PC-9 (cell line): Measurements from ENCODE around the gene PRICKLE2. TPM values are rescaled to one million over a fixed set of nuclear protein-coding genes. Genes with fewer than 3 reads are reported as not detected.

Experiments
- BruUV-seq: library from RNA; stranded (reverse); fragments of 400-500 nt; replicated peaks from 2 replicates; lab custom pipeline; 2021; lab: Mats Ljungman, UMichigan
- CTCF ChIA-PET: fragments of 300-600 bp; sonication (Branson Sonifier 250); formaldehyde crosslinking; loops from one replicate; lab custom pipeline; 2022; ENCODE audit warnings: antibody characterized with exemption; lab: Charles Lee
- POLR2A ChIA-PET: fragments of 300-600 bp; sonication (Branson Sonifier 250); formaldehyde crosslinking; loops from one replicate; lab custom pipeline; 2022; ENCODE audit warnings: antibody characterized with exemption; ENCODE audit not compliant: unreplicated experiment; lab: Charles Lee
- DNase-seq, 2 experiments: peaks; one replicate each; pipeline versions ENCODE4 v3.0.0 to v3.0.0-alpha.2; 2015 to 2022; ENCODE audit warnings: mixed read lengths in 1 of 2
- H2AFZ ChIP-seq: fragments of 200-600 bp; sonication (generic); 2 replicates; pipeline ENCODE4 v1.8.1; 2017; ENCODE audit warnings: antibody characterized with exemption
- H3F3A ChIP-seq: fragments of 200-600 bp; sonication (generic); 2 replicates; pipeline ENCODE4 v1.8.1; 2017; ENCODE audit warnings: antibody characterized with exemption, mild to moderate bottlenecking, low read depth; ENCODE audit not compliant: insufficient read depth
- H3K27ac ChIP-seq: fragments of 200-600 bp; sonication (generic); 2 replicates; pipeline ENCODE4 v1.6.1; 2016; ENCODE audit warnings: mixed run types
- H3K27me3 ChIP-seq: fragments of 200-600 bp; sonication (generic); 2 replicates; pipeline ENCODE4 v1.6.1; 2016; ENCODE audit warnings: low read depth, mixed run types; ENCODE audit not compliant: insufficient read depth
- H3K36me3 ChIP-seq: fragments of 200-600 bp; sonication (generic); 2 replicates; pipeline ENCODE4 v1.6.1; 2016; ENCODE audit warnings: low read depth, mixed run types
- H3K4me1 ChIP-seq: fragments of 200-600 bp; sonication (generic); replicated peaks from 2 replicates; pipeline ENCODE4 v1.6.1; 2016; ENCODE audit warnings: mixed run types; ENCODE audit not compliant: insufficient read depth
- H3K4me2 ChIP-seq: fragments of 200-600 bp; sonication (generic); 2 replicates; pipeline ENCODE4 v1.6.1; 2017; ENCODE audit warnings: mixed run types
- H3K4me3 ChIP-seq: fragments of 200-600 bp; sonication (generic); 2 replicates; pipeline ENCODE4 v1.6.1; 2016; ENCODE audit warnings: mixed run types
- H3K79me2 ChIP-seq: fragments of 200-600 bp; sonication (generic); 2 replicates; pipeline ENCODE4 v1.6.1; 2017; ENCODE audit warnings: low read depth, mixed run types
- H3K9me2 ChIP-seq: fragments of 200-600 bp; sonication (generic); 2 replicates; pipeline ENCODE4 v1.8.1; 2017; ENCODE audit warnings: mild to moderate bottlenecking; ENCODE audit not compliant: insufficient read depth
- H3K9me3 ChIP-seq: fragments of 200-600 bp; sonication (generic); 2 replicates; pipeline ENCODE4 v1.8.1; 2016; ENCODE audit warnings: low read depth; ENCODE audit not compliant: insufficient read depth
- H4K20me1 ChIP-seq: fragments of 200-600 bp; sonication (generic); 2 replicates; pipeline ENCODE4 v1.8.1; 2017; ENCODE audit not compliant: insufficient read depth
- CTCF ChIP-seq: fragments of 200-600 bp; sonication (generic); conservative IDR thresholded peaks from 2 replicates; pipeline ENCODE4 v1.6.1; 2017; ENCODE audit warnings: mixed run types, antibody characterized with exemption, mild to moderate bottlenecking, moderate library complexity
- EZH2 ChIP-seq: fragments of 200-600 bp; sonication (generic); IDR thresholded peaks from 2 replicates; pipeline ENCODE4 v1.8.0; 2017; ENCODE audit warnings: antibody characterized with exemption, low read depth
- intact Hi-C: fragments of 100-400 bp; cut with micrococcal nuclease; formaldehyde crosslinking; loops from one replicate; pipeline ENCODE4 v1.10.0; 2022; ENCODE audit not compliant: unreplicated experiment
- total RNA-seq: library from RNA; stranded (reverse); gene quantifications from 2 replicates; pipeline ENCODE4 v1.2.3, GENCODE V29; 2021

Gene PRICKLE2
- total RNA-seq, 1 experiment from 2014 or later: 7.9 TPM

GRCh38 chr3:64151342-64151871 is 73.9 kb downstream of the PRICKLE2 start:
- BruUV-seq: no TSS peak
- CTCF ChIA-PET: no interaction called here

GRCh38 chr3:64150623-64151207 is 74.6 kb downstream of the PRICKLE2 start:
- Histone ChIP-seq H3K9me3 (no peaks in the 10 kb centered on the region), H2AFZ (no peak overlapping the region), H3F3A (no peaks in the 10 kb centered on the region), H4K20me1 (no peaks in the 10 kb centered on the region), H3K9me2 (no peaks in the 10 kb centered on the region), H3K4me3 (no peak overlapping the region), H3K4me1 (no peaks in the 10 kb centered on the region), H3K27ac (no peak overlapping the region), H3K36me3 (no peaks in the 10 kb centered on the region), H3K79me2 (no peaks in the 10 kb centered on the region), H3K27me3 (no peaks in the 10 kb centered on the region), H3K4me2 (no peak overlapping the region)
- no TSS peak for BruUV-seq
- ChIA-PET CTCF (no interaction called here), POLR2A (no interaction called here)
- DNase-seq: peak in 1 of 2 experiments; percentile 32
- TF ChIP-seq EZH2 (no peak), CTCF (no peak)
- intact Hi-C loops: loop anchor here (10.0 kb wide), 1 partner anchor 64 kb away; no protein-coding TSS in a partner anchor

More at GRCh38 chr3:64151342-64151871, 73.9 kb downstream of the PRICKLE2 start:
- H2AFZ ChIP-seq: no peak overlapping the region
- H3K4me3 ChIP-seq: no peak overlapping the region
- no peaks in the 10 kb centered on the region for H3K9me2 ChIP-seq
- no peaks in the 10 kb centered on the region for H3K9me3 ChIP-seq
- TF ChIP-seq EZH2 (no peak), CTCF (no peak)
- no peaks in the 10 kb centered on the region for H3K79me2 ChIP-seq
- intact Hi-C loops: loop anchor here (10.0 kb wide), 1 partner anchor 63 kb away; no protein-coding TSS in a partner anchor
- no peaks in the 10 kb centered on the region for H3F3A ChIP-seq
- H3K27ac ChIP-seq: no peak overlapping the region
- H4K20me1 ChIP-seq: no peaks in the 10 kb centered on the region
- no peaks in the 10 kb centered on the region for H3K27me3 ChIP-seq
- no peak for DNase-seq
- POLR2A ChIA-PET: no interaction called here
- no peaks in the 10 kb centered on the region for H3K36me3 ChIP-seq
- no peak overlapping the region for H3K4me2 ChIP-seq
- peaks cover 1% of the 10 kb centered on the region; the same call in 1 of the 2 replicates for H3K4me1 ChIP-seq

GRCh38 chr3:64149886-64150285 is 75.4 kb downstream of the PRICKLE2 start:
- DNase-seq: no peak
- Histone ChIP-seq H3K9me2 (no peaks in the 10 kb centered on the region), H3K36me3 (no peaks in the 10 kb centered on the region), H2AFZ (no peak overlapping the region), H3K27ac (no peak overlapping the region), H3K27me3 (no peaks in the 10 kb centered on the region), H3K79me2 (no peaks in the 10 kb centered on the region), H3K9me3 (no peaks in the 10 kb centered on the region), H3K4me1 (no peaks in the 10 kb centered on the region), H4K20me1 (no peaks in the 10 kb centered on the region), H3K4me3 (no peak overlapping the region), H3F3A (no peaks in the 10 kb centered on the region), H3K4me2 (no peak overlapping the region)
- intact Hi-C loops: loop anchor here (10.0 kb wide), 1 partner anchor 65 kb away; no protein-coding TSS in a partner anchor
- BruUV-seq: no TSS peak
- TF ChIP-seq CTCF: no peak
- TF ChIP-seq EZH2: no peak
- CTCF ChIA-PET: no interaction called here
- POLR2A ChIA-PET: no interaction called here
